GM19324 (cell line): ENCODE measurements around the gene SLC17A6.
A peak's percentile ranks its signal among the peaks of the same experiment; 100 is the strongest.

Experiments
- ATAC-seq: cut with Tn5 transposase; IDR thresholded peaks from one replicate; pipeline ENCODE4 v1.9.1; 2021; ENCODE audit warnings: mild to moderate bottlenecking, moderate library complexity; ENCODE audit not compliant: unreplicated experiment, low FRiP score

Gene SLC17A6

GRCh38 chr11:22337596-22338485 is at the start of gene SLC17A6:
SLC17A6 (plus strand) TSS chr11:22338381; CDS start chr11:22338534, 153 bp downstream.
- peak; percentile 56 for ATAC-seq

GRCh38 chr11:22302368-22302767 is 35.8 kb upstream of the SLC17A6 start:
- no peak for ATAC-seq

GRCh38 chr11:22304337-22304961 is 33.7 kb upstream of the SLC17A6 start:
- ATAC-seq: no peak

- ATAC-seq: no peak
Measured at GRCh38 chr11:22317656-22318055, 20.5 kb upstream of the SLC17A6 start.

GRCh38 chr11:22331771-22332170 is 6.4 kb upstream of the SLC17A6 start:
- ATAC-seq: no peak

- no peak for ATAC-seq
Measured at GRCh38 chr11:22336587-22336986, 1.6 kb upstream of the SLC17A6 start.

- ATAC-seq: no peak
Measured at GRCh38 chr11:22339611-22340010, 1.4 kb downstream of the SLC17A6 start.

- no peak for ATAC-seq
Measured at GRCh38 chr11:22340235-22340634, 2.1 kb downstream of the SLC17A6 start.

GRCh38 chr11:22340701-22341587 is 2.8 kb downstream of the SLC17A6 start:
- no peak for ATAC-seq

GRCh38 chr11:22341588-22341931 is 3.4 kb downstream of the SLC17A6 start:
- ATAC-seq: no peak

- no peak for ATAC-seq
Measured at GRCh38 chr11:22342211-22343031, 4.2 kb downstream of the SLC17A6 start.

- ATAC-seq: no peak
Measured at GRCh38 chr11:22343032-22343324, 4.8 kb downstream of the SLC17A6 start.

- ATAC-seq: no peak
Measured at GRCh38 chr11:22343371-22344032, 5.3 kb downstream of the SLC17A6 start.

- no peak for ATAC-seq
Measured at GRCh38 chr11:22344081-22344480, 5.9 kb downstream of the SLC17A6 start.

GRCh38 chr11:22346282-22346681 is 8.1 kb downstream of the SLC17A6 start:
- no peak for ATAC-seq

GRCh38 chr11:22347857-22348487 is 9.8 kb downstream of the SLC17A6 start:
- ATAC-seq: no peak

GRCh38 chr11:22349491-22349890 is 11.3 kb downstream of the SLC17A6 start:
- ATAC-seq: no peak

GRCh38 chr11:22359295-22359694 is 21.1 kb downstream of the SLC17A6 start:
- ATAC-seq: no peak

GRCh38 chr11:22371160-22371559 is 33.0 kb downstream of the SLC17A6 start:
- no peak for ATAC-seq
